HCT116 (cell line): ENCODE measurements around the gene HLCS. TPM values are rescaled to one million over a fixed set of nuclear protein-coding genes. Genes with fewer than 3 reads are reported as not detected.

ENCODE experiments used
- ATAC-seq: fragments of 200-7000 bp; cut with Tn5 transposase; 2 replicates; pipeline ENCODE4 v1.9.1; 2020; ENCODE audit warnings: mild to moderate bottlenecking, moderate library complexity
- BruUV-seq: library from RNA; stranded (reverse); fragments of 400-500 nt; replicated peaks from 2 replicates; lab custom pipeline; 2021; lab: Mats Ljungman, UMichigan
- CTCF ChIA-PET: fragments of 300-600 bp; sonication (Branson Sonifier 250); formaldehyde crosslinking; loops from one replicate; lab custom pipeline; 2021; ENCODE audit warnings: antibody characterized with exemption; lab: Charles Lee
- POLR2A ChIA-PET: fragments of 300-600, 350-600 bp; sonication (Branson Sonifier 250); formaldehyde crosslinking; loops from one replicate; lab custom pipeline; 2021; ENCODE audit warnings: antibody characterized with exemption; lab: Charles Lee
- RAD21 ChIA-PET, 2 experiments: fragments of 300-600 bp; sonication (Branson Sonifier 250); formaldehyde crosslinking; loops; one replicate each; lab custom pipeline; 2023; ENCODE audit warnings: low total read pairs in 2 of 2; ENCODE audit not compliant: uncharacterized antibody in 2 of 2, unreplicated experiment in 2 of 2, low non-redundant PET in 1 of 2; lab: Charles Lee
- DNase-seq: peaks from one replicate; pipeline ENCODE4 v3.0.0-alpha.2; 2010; ENCODE audit warnings: low read depth, low spot score
- H2AFZ ChIP-seq: fragments of 200-600 bp; shearing (Covaris generic), sonication (generic); 2 replicates; pipeline ENCODE4 v1.6.1; 2017; ENCODE audit warnings: low read depth, mixed run types, mixed read lengths, antibody characterized with exemption, low read length; ENCODE audit not compliant: poor library complexity, severe bottlenecking
- H3K27ac ChIP-seq: 2 replicates; pipeline ENCODE4 v1.5.1; 2012; ENCODE audit warnings: low read depth, low read length
- H3K27me3 ChIP-seq: fragments of 200-600 bp; sonication (generic); 2 replicates; pipeline ENCODE4 v1.6.1; 2016; ENCODE audit warnings: mixed run types, low read length, mixed read lengths; ENCODE audit not compliant: insufficient read depth
- H3K36me3 ChIP-seq, 2 experiments: fragments of 200-500 bp in 1 of 2; fragments of 200-600 bp in 1 of 2; sonication (Bioruptor generic) in 1 of 2; sonication (generic) in 1 of 2; 2 replicates each; pipeline versions ENCODE4 v1.5.1 to v1.6.1; 2014 to 2016; ENCODE audit warnings: low read length in 2 of 2, inconsistent platforms in 1 of 2, mixed read lengths in 1 of 2, mixed run types in 1 of 2; ENCODE audit not compliant: insufficient read depth in 2 of 2, control insufficient read depth in 1 of 2
- H3K4me1 ChIP-seq, 2 experiments: fragments of 200-600 bp in 1 of 2; sonication (generic) in 1 of 2; 2 replicates each; pipeline versions ENCODE4 v1.5.1 to v1.6.1; 2012 to 2017; ENCODE audit warnings: low read length in 2 of 2, inconsistent platforms in 1 of 2, mild to moderate bottlenecking in 1 of 2, mixed read lengths in 1 of 2, mixed run types in 1 of 2, moderate library complexity in 1 of 2; ENCODE audit not compliant: insufficient read depth in 2 of 2, control insufficient read depth in 1 of 2
- H3K4me2 ChIP-seq: fragments of 200-600 bp; sonication (generic); 2 replicates; pipeline ENCODE4 v1.6.1; 2017; ENCODE audit warnings: mixed run types, low read length, mixed read lengths
- H3K4me3 ChIP-seq, 2 experiments: fragments of 200-600 bp in 1 of 2; sonication (generic) in 1 of 2; replicated peaks in 1 of 2; 2 replicates each; pipeline ENCODE4 v1.5.1; 2011 to 2016; ENCODE audit warnings: low read length in 2 of 2, control low read depth in 1 of 2, low read depth in 1 of 2, mild to moderate bottlenecking in 1 of 2, mixed read lengths in 1 of 2, mixed run types in 1 of 2
- H3K79me2 ChIP-seq: fragments of 200-600 bp; sonication (generic); 2 replicates; pipeline ENCODE4 v1.6.1; 2017; ENCODE audit warnings: mild to moderate bottlenecking, mixed run types, low read length, moderate library complexity, mixed read lengths; ENCODE audit not compliant: insufficient read depth
- H3K9ac ChIP-seq: fragments of 200-600 bp; sonication (generic); 2 replicates; pipeline ENCODE4 v1.6.1; 2016; ENCODE audit warnings: low read length, mixed read lengths
- H3K9me2 ChIP-seq: fragments of 200-600 bp; sonication (generic), shearing (Covaris generic); 2 replicates; pipeline ENCODE4 v1.6.1; 2017; ENCODE audit warnings: mixed run types, mild to moderate bottlenecking, moderate library complexity; ENCODE audit not compliant: insufficient read depth
- H3K9me3 ChIP-seq, 2 experiments: fragments of 200-500 bp in 1 of 2; fragments of 200-600 bp in 1 of 2; sonication (Bioruptor generic) in 1 of 2; sonication (generic) in 1 of 2; 2 replicates each; pipeline ENCODE4 v1.6.1; 2014 to 2017; ENCODE audit warnings: low read length in 2 of 2, mixed read lengths in 2 of 2, inconsistent platforms in 1 of 2, low read depth in 1 of 2, mild to moderate bottlenecking in 1 of 2, mixed run types in 1 of 2, moderate library complexity in 1 of 2; ENCODE audit not compliant: control insufficient read depth in 1 of 2, insufficient read depth in 1 of 2
- H4K20me1 ChIP-seq: fragments of 200-600 bp; sonication (generic), shearing (Covaris generic); 2 replicates; pipeline ENCODE4 v1.6.1; 2017; ENCODE audit warnings: mixed run types, mild to moderate bottlenecking, moderate library complexity; ENCODE audit not compliant: insufficient read depth
- ATF3 ChIP-seq: IDR thresholded peaks from 2 replicates; pipeline ENCODE4 v1.6.1; 2012
- CEBPB ChIP-seq: IDR thresholded peaks from 2 replicates; pipeline ENCODE4 v1.6.1; 2012; ENCODE audit warnings: low read depth
- CTCF ChIP-seq, 3 experiments: fragments of 200-600 bp in 1 of 3; sonication (generic) in 1 of 3; IDR thresholded peaks in 2 of 3; conservative IDR thresholded peaks in 1 of 3; 2 replicates each; pipeline ENCODE4 v1.5.1; 2012 to 2017; ENCODE audit warnings: low read depth in 2 of 3, low read length in 2 of 3, antibody characterized with exemption in 1 of 3, borderline replicate concordance in 1 of 3, control low read depth in 1 of 3, mild to moderate bottlenecking in 1 of 3, mixed read lengths in 1 of 3, mixed run types in 1 of 3, moderate library complexity in 1 of 3; ENCODE audit not compliant: insufficient read depth in 1 of 3
- ELF1 ChIP-seq: IDR thresholded peaks from 2 replicates; pipeline ENCODE4 v1.6.1; 2012; ENCODE audit warnings: low read depth, borderline replicate concordance
- EZH2 ChIP-seq: fragments of 200-600 bp; sonication (generic); IDR thresholded peaks from 2 replicates; pipeline ENCODE4 v1.6.1; 2017; ENCODE audit warnings: antibody characterized with exemption, mixed run types
- EZH2phosphoT487 ChIP-seq: fragments of 200-600 bp; IDR thresholded peaks from 2 replicates; pipeline ENCODE4 v1.6.1; 2018; ENCODE audit warnings: antibody characterized with exemption, borderline replicate concordance
- FOSL1 ChIP-seq: IDR thresholded peaks from 2 replicates; pipeline ENCODE4 v1.6.1; 2012; ENCODE audit warnings: low read depth
- POLR2A ChIP-seq: IDR thresholded peaks from 2 replicates; pipeline ENCODE4 v1.7.0; 2011; ENCODE audit warnings: borderline replicate concordance; ENCODE audit not compliant: insufficient read depth, insufficient read length; ENCODE audit errors: extremely low read depth
- REST ChIP-seq: IDR thresholded peaks from 2 replicates; pipeline ENCODE4 v1.6.1; 2012; ENCODE audit warnings: low read depth
- SP1 ChIP-seq: IDR thresholded peaks from 2 replicates; pipeline ENCODE4 v1.6.1; 2012; ENCODE audit warnings: low read depth
- SRF ChIP-seq: IDR thresholded peaks from 2 replicates; pipeline ENCODE4 v1.6.1; 2012; ENCODE audit warnings: low read depth
- TCF7L2 ChIP-seq: IDR thresholded peaks from 2 replicates; pipeline ENCODE4 v1.7.0; 2011; ENCODE audit warnings: borderline replicate concordance, inconsistent platforms; ENCODE audit not compliant: insufficient read depth, insufficient read length; ENCODE audit errors: extremely low read depth
- YY1 ChIP-seq: IDR thresholded peaks from 2 replicates; pipeline ENCODE4 v1.6.1; 2011; ENCODE audit warnings: low read length, low read depth, moderate library complexity, mild to moderate bottlenecking; ENCODE audit not compliant: insufficient replicate concordance; ENCODE audit errors: extremely low read depth
- ZBTB33 ChIP-seq: IDR thresholded peaks from 2 replicates; pipeline ENCODE4 v1.6.1; 2011; ENCODE audit warnings: mild to moderate bottlenecking, low read length, moderate library complexity; ENCODE audit not compliant: insufficient replicate concordance; ENCODE audit errors: extremely low read depth
- intact Hi-C: fragments of 100-400 bp; cut with micrococcal nuclease; formaldehyde crosslinking; loops from 2 replicates; pipeline ENCODE4 v1.10.0; 2022
- total RNA-seq: library from RNA; stranded (reverse); gene quantifications from one replicate; pipeline ENCODE4 v1.2.1, GENCODE V29; 2021; ENCODE audit not compliant: unreplicated experiment

Gene HLCS
- total RNA-seq, 1 experiment from 2014 or later = 18.5 TPM

- H4K20me1 ChIP-seq = no peaks in the 10 kb centered on the region
- ATAC-seq (no peak), DNase-seq (no peak)
- 0 out of 4 replicates have a peak, but pooled peaks cover 0 to 7% of the 10 kb centered on the region in 2 experiments for H3K36me3 ChIP-seq
- H2AFZ ChIP-seq = no peak overlapping the region
- TF ChIP-seq EZH2 (no peak), EZH2phosphoT487 (no peak), SP1 (no peak), POLR2A (no peak), FOSL1 (no peak), CEBPB (no peak), REST (no peak), CTCF (IDR thresholded peaks at IDR 0.05 in 2 of 3, conservative IDR thresholded peaks at IDR 0.05 in 1 of 3; ENCODE audit: borderline replicate concordance in 1 of 3, insufficient read depth in 1 of 3, low read depth in 2 of 3, low read length in 2 of 3) (no peak), ATF3 (no peak), ZBTB33 (no peak), SRF (no peak), TCF7L2 (no peak), YY1 (no peak), ELF1 (no peak)
- H3K4me3 ChIP-seq = no peak overlapping the region
- no peak overlapping the region for H3K9ac ChIP-seq
- intact Hi-C loops = no loop called here
- H3K27ac ChIP-seq = no peak overlapping the region
- BruUV-seq = no TSS peak
- H3K9me3 ChIP-seq = no peaks in the 10 kb centered on the region
- CTCF ChIA-PET = interaction anchor here (1.4 kb wide), 1 partner anchor 9 kb away, joined by 3 read pairs; no protein-coding TSS in a partner anchor
- H3K79me2 ChIP-seq = no peaks in the 10 kb centered on the region
- POLR2A ChIA-PET = no interaction called here
- RAD21 ChIA-PET = no interaction called here
- no peak overlapping the region for H3K4me2 ChIP-seq
- H3K4me1 ChIP-seq = no peaks in the 10 kb centered on the region
- H3K27me3 ChIP-seq = no peaks in the 10 kb centered on the region
- no peaks in the 10 kb centered on the region for H3K9me2 ChIP-seq
Observed at GRCh38 chr21:36946949-36947356, 19.5 kb downstream of the HLCS start.
